Measurements from ENCODE around the gene CDAN1. TPM values are rescaled to one million over a fixed set of nuclear protein-coding genes. Genes with fewer than 3 reads are reported as not detected.

The CDAN1 gene
- total and polyA plus RNA-seq, 2 of the 4 experiments (the other 2 are of a cell fraction): 4.7 to 5.6 TPM

GRCh38 chr15:42691770-42692169, 45.2 kb downstream of the CDAN1 start:
- no peaks in the 10 kb centered on the region for H3K4me1 ChIP-seq (ENCODE audit: control insufficient read depth, insufficient read depth, low read length)
- no peak overlapping the region for H3K27ac ChIP-seq (ENCODE audit: insufficient read depth, low read length)
- no peak overlapping the region for H2AFZ ChIP-seq (replicated peaks; ENCODE audit: low read length, poor library complexity)
- H3K18ac ChIP-seq (ENCODE audit: low read depth, low read length): no peak overlapping the region
- H3K4me2 ChIP-seq (ENCODE audit: low read depth, low read length): no peak overlapping the region
- H3K36me3 ChIP-seq (ENCODE audit: control insufficient read depth, insufficient read depth, low read length): peaks cover 31% of the 10 kb centered on the region
- ChIA-PET CTCF (no interaction called here), POLR2A (ENCODE audit: unreplicated experiment) (no interaction called here)
- no peak overlapping the region for H4K91ac ChIP-seq (ENCODE audit: insufficient read depth, low read depth, low read length)
- peaks cover 28% of the 10 kb centered on the region; the same call in 1 of the 2 replicates for H3K9me1 ChIP-seq (ENCODE audit: insufficient read depth, low read length)
- TF ChIP-seq BHLHE40 (IDR thresholded peaks at IDR 0.05; ENCODE audit: low read depth, low read length) (no peak), ELK1 (IDR thresholded peaks at IDR 0.05; ENCODE audit: borderline replicate concordance, low read depth, low read length) (no peak), NFE2L2 (IDR thresholded peaks at IDR 0.05; ENCODE audit: low read depth, low read length) (no peak), RCOR1 (IDR thresholded peaks at IDR 0.05; ENCODE audit: insufficient replicate concordance, low read length) (no peak), SMC3 (IDR thresholded peaks at IDR 0.05; ENCODE audit: low read depth, low read length) (no peak), CTCF (conservative IDR thresholded peaks at IDR 0.05; ENCODE audit: low read depth, low read length) (no peak), RAD21 (IDR thresholded peaks at IDR 0.05; ENCODE audit: low read length) (no peak), CEBPB (IDR thresholded peaks at IDR 0.05; ENCODE audit: low read depth, low read length) (no peak), POLR2A (IDR thresholded peaks at IDR 0.05; ENCODE audit: low read depth, low read length) (no peak), MAZ (IDR thresholded peaks at IDR 0.05; ENCODE audit: borderline replicate concordance, low read depth, low read length) (no peak), CHD1 (IDR thresholded peaks at IDR 0.05; ENCODE audit: low read depth, low read length) (no peak), FOS (IDR thresholded peaks at IDR 0.05; ENCODE audit: low read depth, low read length) (no peak)
- no peaks in the 10 kb centered on the region for H3K27me3 ChIP-seq (ENCODE audit: control insufficient read depth, insufficient read depth, low read length)
- no peaks in the 10 kb centered on the region for H4K20me1 ChIP-seq (ENCODE audit: insufficient read depth, low read length)
- no peak overlapping the region for H3K4ac ChIP-seq (ENCODE audit: low read depth, low read length)
- H4K8ac ChIP-seq (ENCODE audit: low read depth in 2 of 2, low read length in 2 of 2): no peak overlapping the region
- H3K4me3 ChIP-seq (ENCODE audit: insufficient read depth, low read depth, low read length): no peak overlapping the region
- 93% methylated on average over 6 of the region's 9 CpGs; no CpG with 5 or more reads in 1 of the 2 experiments for WGBS, 2 experiments (ENCODE audit: extremely low coverage in 2 of 2, insufficient read length in 1 of 2)
- in situ Hi-C loops (cut with MboI; ENCODE audit: low sequenced_read_pairs): no loop called here
- no peak overlapping the region for H2BK20ac ChIP-seq (ENCODE audit: low read depth, low read length)
- no TSS peak for BruUV-seq (replicated peaks)
- H2BK120ac ChIP-seq (ENCODE audit: low read depth, low read length): no peak overlapping the region
- DNase-seq (no peak), ATAC-seq (ENCODE audit: low read depth) (no peak)
- H3K79me1 ChIP-seq (ENCODE audit: low read depth in 1 of 2, low read length in 2 of 2): no peaks in the 10 kb centered on the region
- no peak overlapping the region for H4K5ac ChIP-seq (ENCODE audit: low read depth, low read length)
- H3K23ac ChIP-seq (ENCODE audit: low read depth, low read length): no peak overlapping the region
- H2BK15ac ChIP-seq (ENCODE audit: low read depth, low read length): no peak overlapping the region
- intact Hi-C loops (cut with micrococcal nuclease): no loop called here
- no peak overlapping the region for H2BK5ac ChIP-seq (ENCODE audit: low read depth, low read length, poor library complexity, severe bottlenecking)
- H3K9ac ChIP-seq (ENCODE audit: low read depth, low read length): no peak overlapping the region
- H3K9me3 ChIP-seq (ENCODE audit: control insufficient read depth, insufficient read depth, low read length): no peaks in the 10 kb centered on the region
- no peak overlapping the region for H3K14ac ChIP-seq (replicated peaks; ENCODE audit: low read depth, low read length)
- no peak overlapping the region for H3K56ac ChIP-seq (ENCODE audit: extremely low read depth, insufficient read depth, low read length)
- H2AK5ac ChIP-seq (ENCODE audit: low read depth, low read length): no peak overlapping the region
- dilution Hi-C loops (cut with HindIII; ENCODE audit: low sequenced_read_pairs, unreplicated experiment): no loop called here
- H2AK9ac ChIP-seq (replicated peaks; ENCODE audit: low read depth, low read length, poor library complexity): no peak overlapping the region

Data from IMR-90 (cell line).